Left hindlimb (tissue), 1 donor: Measurements from ENCODE around the gene CYB561.

ENCODE experiments used
- DNase-seq: peaks from one replicate; pipeline ENCODE4 v3.0.0-alpha.2; 2018

The CYB561 gene

GRCh38 chr17:63405741-63406261, 40.3 kb downstream of the CYB561 start:
- no peak for DNase-seq

DNA sequence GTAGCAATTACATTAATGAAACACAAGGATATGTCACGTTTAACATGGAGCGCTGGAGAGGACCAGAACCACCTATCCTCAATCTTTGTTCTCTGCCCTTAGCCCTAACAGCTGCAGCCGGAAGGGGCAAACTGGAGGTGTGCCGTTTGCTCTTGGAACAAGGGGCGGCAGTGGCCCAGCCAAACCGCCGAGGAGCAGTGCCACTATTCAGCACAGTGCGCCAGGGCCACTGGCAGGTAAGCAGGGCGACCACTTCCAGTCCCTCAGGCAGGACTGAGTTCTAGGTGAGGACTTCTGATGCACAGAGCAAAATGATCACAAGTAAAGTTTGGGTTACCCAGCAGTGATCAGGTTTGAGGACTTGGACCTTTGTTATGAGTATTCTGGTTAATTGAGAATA, 41.1 kb downstream of the CYB561 start:
- DNase-seq: no peak

DNA sequence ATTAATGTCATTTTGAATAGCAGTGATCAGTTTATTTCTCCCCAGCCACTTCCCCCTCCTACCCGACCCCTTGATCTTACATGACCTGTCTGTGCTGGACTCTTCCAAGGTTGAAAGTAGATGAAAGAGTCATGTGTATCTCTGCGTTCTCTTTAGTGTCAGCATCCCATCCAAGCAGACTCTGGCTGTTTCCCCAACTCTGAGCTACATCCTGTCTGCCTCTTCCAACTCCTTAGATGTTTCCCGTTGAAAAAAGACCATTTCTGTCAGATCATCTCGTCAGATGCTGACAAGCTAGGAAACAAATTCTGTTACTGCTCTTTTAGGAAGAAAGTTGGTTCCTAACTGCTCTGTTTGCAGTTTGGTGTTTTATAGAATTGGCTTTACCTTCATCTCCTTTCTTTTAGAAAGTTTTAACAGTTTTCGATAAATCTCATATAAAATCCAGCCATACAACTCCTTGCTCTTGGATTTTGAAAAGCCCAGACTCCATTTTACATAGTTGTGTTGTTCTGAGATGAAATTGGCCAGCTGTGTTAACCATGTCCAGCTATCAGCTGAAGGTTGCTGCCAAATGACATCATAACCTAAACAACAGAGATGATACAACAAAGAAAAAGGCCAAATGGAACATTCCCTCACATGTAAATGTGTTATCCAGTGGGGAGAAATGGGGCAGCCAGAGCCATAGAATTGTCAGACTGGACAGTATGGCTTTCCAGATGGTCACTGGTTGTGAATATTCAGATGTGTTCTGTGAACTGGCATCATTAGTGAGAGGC, 43.5 kb downstream of the CYB561 start:
- no peak for DNase-seq

DNA sequence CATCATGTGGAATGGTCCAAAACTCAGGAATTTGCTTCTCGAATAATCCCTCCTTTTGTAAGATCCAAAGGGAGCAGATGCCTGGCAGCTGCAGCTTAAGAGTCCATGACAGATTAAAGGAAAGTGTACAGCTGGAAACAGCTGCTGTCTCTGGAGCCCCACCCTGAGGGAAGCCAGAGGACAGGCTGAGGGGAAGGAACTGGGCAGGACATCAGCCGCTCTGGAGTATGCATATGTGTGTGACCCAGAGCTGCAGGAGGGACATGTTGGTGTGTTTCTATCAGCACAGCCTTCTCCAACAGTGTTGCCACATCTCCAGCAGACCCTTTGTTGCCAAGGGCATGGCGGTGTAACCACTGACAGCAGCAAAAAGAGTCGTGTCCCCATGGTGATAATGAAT, 46.2 kb downstream of the CYB561 start:
- DNase-seq: peak; percentile 86

DNA sequence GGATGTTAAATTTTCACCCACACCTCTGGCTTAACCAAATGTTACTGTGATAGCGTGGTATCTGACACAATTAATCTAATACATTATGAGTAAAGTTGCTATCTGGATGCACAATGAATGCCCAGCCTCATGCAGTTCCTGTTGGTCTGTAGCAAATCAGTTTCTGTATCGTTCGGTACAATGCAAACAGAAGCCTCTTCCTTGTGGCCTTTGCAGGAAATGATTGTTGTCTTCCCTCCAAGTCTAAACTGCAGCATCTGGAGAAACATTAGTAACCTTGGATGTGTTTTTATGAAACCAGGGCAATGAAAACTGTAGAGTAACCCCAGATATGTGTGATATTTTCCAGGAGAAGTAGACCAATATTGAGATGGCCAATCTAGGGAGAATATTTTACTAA, 46.8 kb downstream of the CYB561 start:
- DNase-seq: no peak

DNA sequence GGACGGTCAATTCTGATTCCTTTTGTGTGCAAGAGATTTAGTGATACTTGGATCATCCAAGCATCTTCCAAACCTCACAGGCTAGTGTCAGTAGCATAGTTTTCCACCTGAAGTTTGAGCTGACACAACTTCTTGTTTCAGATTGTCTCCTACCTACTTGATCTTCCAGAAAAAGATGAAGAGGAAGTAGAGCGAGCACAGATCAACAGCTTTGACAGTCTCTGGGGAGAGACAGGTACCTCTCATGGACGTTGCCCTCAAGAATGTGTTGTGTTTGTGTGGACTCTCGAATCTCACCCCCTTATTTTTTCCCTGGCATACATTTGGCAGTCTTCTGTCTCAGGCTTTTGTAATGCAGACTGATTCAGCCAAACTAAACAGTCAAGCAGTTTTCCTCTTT, 47.4 kb downstream of the CYB561 start:
- DNase-seq: no peak

GRCh38 chr17:63395075-63395805, 50.9 kb downstream of the CYB561 start:
- no peak for DNase-seq

DNA sequence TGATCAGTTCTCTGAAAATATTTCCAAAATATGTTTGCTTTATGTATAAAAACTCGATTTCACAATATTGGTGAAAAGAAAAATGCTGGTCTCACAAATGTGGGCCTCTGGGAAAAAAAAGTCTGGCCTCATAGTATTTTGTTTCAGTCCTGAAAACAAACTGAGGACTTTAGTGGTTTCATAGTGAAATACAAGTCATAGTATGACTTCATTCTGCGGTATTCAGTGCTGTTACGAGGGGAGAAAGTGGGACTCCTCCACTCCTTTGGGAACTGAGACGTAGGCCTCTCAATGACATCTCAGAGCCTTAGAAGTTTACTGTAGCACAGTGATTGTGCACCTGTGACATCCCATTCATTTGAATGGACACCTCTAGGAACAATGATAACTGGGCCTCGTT, 56.0 kb downstream of the CYB561 start:
- DNase-seq: no peak

DNA sequence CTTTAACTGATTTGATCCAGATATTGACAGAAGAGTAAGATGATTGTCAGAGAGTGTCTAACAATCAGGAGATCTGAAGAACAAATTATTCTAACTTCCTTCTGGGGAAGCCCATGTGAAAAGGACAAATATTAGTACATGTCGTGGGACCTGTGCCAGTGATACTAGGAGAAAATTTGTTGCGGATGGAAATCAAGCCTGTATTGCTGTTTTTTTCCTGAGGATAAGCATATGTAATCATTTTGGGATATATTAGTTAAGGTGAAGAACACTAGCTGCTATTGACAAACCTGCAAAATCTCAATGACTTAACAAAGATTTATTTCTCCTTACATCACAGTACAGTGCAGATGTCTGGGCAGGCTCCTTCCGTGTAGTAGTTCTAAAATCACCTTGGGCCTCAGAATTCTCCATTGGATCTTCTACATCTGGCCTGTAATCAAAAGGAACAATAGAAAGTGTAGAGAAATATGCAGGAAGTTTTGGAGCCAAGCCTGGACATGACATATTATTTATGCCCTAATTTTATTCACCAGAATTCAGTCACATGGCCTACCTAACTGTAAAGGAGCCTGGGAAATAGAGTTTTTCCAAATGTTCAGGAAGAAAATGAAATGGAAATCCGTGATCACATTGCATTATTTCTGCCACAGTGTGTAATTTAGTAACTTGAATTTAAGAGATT, 58.3 kb downstream of the CYB561 start:
- no peak for DNase-seq

- no peak for DNase-seq
These were observed 63.3 kb downstream of the CYB561 start for GRCh38 chr17:63382826-63383225.
